Mesendoderm (in vitro differentiated cells): ENCODE measurements around the gene HOMEZ.

Experiments
- DNase-seq: peaks from one replicate; pipeline ENCODE4 v3.0.0; 2013
- H2AK5ac ChIP-seq: 2 replicates; pipeline ENCODE4 v1.6.1; 2013; ENCODE audit warnings: low read length, inconsistent platforms
- H2BK120ac ChIP-seq: 2 replicates; pipeline ENCODE4 v1.6.1; 2013; ENCODE audit warnings: low read depth, mild to moderate bottlenecking, low read length, moderate library complexity, mixed read lengths
- H2BK15ac ChIP-seq: replicated peaks from 2 replicates; pipeline ENCODE4 v1.6.1; 2013; ENCODE audit warnings: low read depth, mild to moderate bottlenecking, moderate library complexity
- H2BK5ac ChIP-seq: 2 replicates; pipeline ENCODE4 v1.6.1; 2013; ENCODE audit warnings: low read length, inconsistent platforms
- H3K18ac ChIP-seq: 2 replicates; pipeline ENCODE4 v1.6.1; 2013; ENCODE audit warnings: mild to moderate bottlenecking, low read length, mixed read lengths
- H3K23ac ChIP-seq: one replicate; pipeline ENCODE4 v1.6.1; 2013; ENCODE audit warnings: low read length
- H3K27ac ChIP-seq: 2 replicates; pipeline ENCODE4 v1.5.1; 2013; ENCODE audit warnings: low read depth, mild to moderate bottlenecking, inconsistent platforms, low read length, moderate library complexity
- H3K27me3 ChIP-seq: 2 replicates; pipeline ENCODE4 v1.6.1; 2013; ENCODE audit warnings: low read length, control low read depth, mild to moderate bottlenecking, inconsistent platforms; ENCODE audit not compliant: insufficient read depth, poor library complexity
- H3K36me3 ChIP-seq: 2 replicates; pipeline ENCODE4 v1.6.1; 2013; ENCODE audit warnings: low read length, inconsistent platforms; ENCODE audit not compliant: control insufficient read depth, insufficient read depth
- H3K4ac ChIP-seq: one replicate; pipeline ENCODE4 v1.6.1; 2013; ENCODE audit warnings: low read depth, mild to moderate bottlenecking, low read length, moderate library complexity
- H3K4me1 ChIP-seq: 2 replicates; pipeline ENCODE4 v1.6.1; 2013; ENCODE audit warnings: low read depth, low read length, inconsistent platforms; ENCODE audit not compliant: control insufficient read depth
- H3K4me2 ChIP-seq: 2 replicates; pipeline ENCODE4 v1.6.1; 2013; ENCODE audit warnings: low read length
- H3K4me3 ChIP-seq: 2 replicates; pipeline ENCODE4 v1.5.1; 2013; ENCODE audit warnings: mild to moderate bottlenecking, low read length
- H3K56ac ChIP-seq: one replicate; pipeline ENCODE4 v1.6.1; 2013; ENCODE audit warnings: low read length
- H3K79me1 ChIP-seq: 2 replicates; pipeline ENCODE4 v1.6.1; 2013; ENCODE audit warnings: low read length, inconsistent platforms
- H3K79me2 ChIP-seq: 2 replicates; pipeline ENCODE4 v1.6.1; 2013; ENCODE audit warnings: mild to moderate bottlenecking, low read length; ENCODE audit not compliant: control insufficient read depth, insufficient read depth
- H3K9ac ChIP-seq: 2 replicates; pipeline ENCODE4 v1.6.1; 2013; ENCODE audit warnings: low read length, inconsistent platforms
- H4K5ac ChIP-seq: one replicate; pipeline ENCODE4 v1.6.1; 2013; ENCODE audit warnings: low read length
- H4K8ac ChIP-seq: one replicate; pipeline ENCODE4 v1.6.1; 2013; ENCODE audit warnings: low read depth, mild to moderate bottlenecking, control low read depth, low read length, moderate library complexity
- whole genome bisulfite sequencing: extraction: QIAGEN DNeasy Blood & Tissue Kit; methylation state at CpG from one replicate; pipeline ENCODE4 v1.1.7; 2013; ENCODE audit warnings: low lambda C conversion rate, missing lambda C conversion rate; ENCODE audit not compliant: insufficient coverage; ENCODE audit errors: extremely low coverage; 5-methylcytosine and 5-hydroxymethylcytosine counted together

Gene HOMEZ

GRCh38 chr14:23301288-23301968, 15.5 kb upstream of the HOMEZ start:
- peak overlapping the region; percentile 98 for H3K27ac ChIP-seq
- peak overlapping the region; percentile 46 for H3K4ac ChIP-seq
- no peaks in the 10 kb centered on the region for H3K4me1 ChIP-seq
- no peaks in the 10 kb centered on the region for H3K79me2 ChIP-seq
- H3K36me3 ChIP-seq: no peaks in the 10 kb centered on the region
- no peak overlapping the region for H3K23ac ChIP-seq
- no peak overlapping the region for H2BK120ac ChIP-seq
- no peaks in the 10 kb centered on the region for H3K27me3 ChIP-seq
- H3K9ac ChIP-seq: peak overlapping the region; percentile 87
- no peak overlapping the region for H2AK5ac ChIP-seq
- H3K4me2 ChIP-seq: peak overlapping the region; percentile 48
- DNase-seq: peak; percentile 99
- peak overlapping the region; percentile 66 for H3K4me3 ChIP-seq
- no peak overlapping the region for H4K5ac ChIP-seq
- H2BK5ac ChIP-seq: peak overlapping the region; percentile 82
- no peak overlapping the region for H2BK15ac ChIP-seq
- no CpG with 5 or more reads among the region's 87 CpGs for WGBS
- no peak overlapping the region for H4K8ac ChIP-seq
- H3K79me1 ChIP-seq: no peaks in the 10 kb centered on the region
- H3K56ac ChIP-seq: peak overlapping the region; percentile 95
- H3K18ac ChIP-seq: peak overlapping the region; percentile 81

- WGBS: no CpG with 5 or more reads among the region's 13 CpGs
- DNase-seq: peak; percentile 60
These were observed 14.8 kb upstream of the HOMEZ start for GRCh38 chr14:23300687-23301223.

GRCh38 chr14:23299986-23300686, 14.2 kb upstream of the HOMEZ start:
- H3K4me1 ChIP-seq: no peaks in the 10 kb centered on the region
- no peak overlapping the region for H4K8ac ChIP-seq
- no CpG with 5 or more reads among the region's 10 CpGs for WGBS
- H2AK5ac ChIP-seq: no peak overlapping the region
- H2BK120ac ChIP-seq: no peak overlapping the region
- no peak overlapping the region for H2BK15ac ChIP-seq
- H3K79me1 ChIP-seq: no peaks in the 10 kb centered on the region
- H3K18ac ChIP-seq: no peak overlapping the region
- H3K4me2 ChIP-seq: peak overlapping the region; percentile 3
- no peak overlapping the region for H3K27ac ChIP-seq
- no peaks in the 10 kb centered on the region for H3K27me3 ChIP-seq
- H3K4me3 ChIP-seq: no peak overlapping the region
- H3K9ac ChIP-seq: peak overlapping the region; percentile 92
- no peak overlapping the region for H4K5ac ChIP-seq
- no peak overlapping the region for H3K4ac ChIP-seq
- DNase-seq: no peak
- H3K23ac ChIP-seq: no peak overlapping the region
- no peaks in the 10 kb centered on the region for H3K79me2 ChIP-seq
- H3K36me3 ChIP-seq: no peaks in the 10 kb centered on the region
- H3K56ac ChIP-seq: peak overlapping the region; percentile 92
- no peak overlapping the region for H2BK5ac ChIP-seq

More at GRCh38 chr14:23300687-23301223, 14.8 kb upstream of the HOMEZ start:
- peak overlapping the region; percentile 23 for H2BK5ac ChIP-seq
- no peaks in the 10 kb centered on the region for H3K4me1 ChIP-seq
- no peaks in the 10 kb centered on the region for H3K27me3 ChIP-seq
- peak overlapping the region; percentile 84 for H3K4me3 ChIP-seq
- H3K79me1 ChIP-seq: no peaks in the 10 kb centered on the region
- H2AK5ac ChIP-seq: peak overlapping the region; percentile 37
- H2BK120ac ChIP-seq: no peak overlapping the region
- no peaks in the 10 kb centered on the region for H3K36me3 ChIP-seq
- no peak overlapping the region for H4K8ac ChIP-seq
- peak overlapping the region; percentile 16 for H3K18ac ChIP-seq
- H3K23ac ChIP-seq: peak overlapping the region; percentile 59
- no peaks in the 10 kb centered on the region for H3K79me2 ChIP-seq
- H3K56ac ChIP-seq: peak overlapping the region; percentile 92
- H4K5ac ChIP-seq: no peak overlapping the region
- H2BK15ac ChIP-seq: no peak overlapping the region
- peak overlapping the region; percentile 39 for H3K4ac ChIP-seq
- H3K9ac ChIP-seq: peak overlapping the region; percentile 92
- H3K27ac ChIP-seq: peak overlapping the region; percentile 79
- H3K4me2 ChIP-seq: peak overlapping the region; percentile 98

GRCh38 chr14:23299211-23299957, 13.5 kb upstream of the HOMEZ start:
- H3K4me2 ChIP-seq: no peak overlapping the region
- no peak overlapping the region for H3K9ac ChIP-seq
- no peaks in the 10 kb centered on the region for H3K27me3 ChIP-seq
- H3K4ac ChIP-seq: no peak overlapping the region
- DNase-seq: no peak
- no peak overlapping the region for H3K56ac ChIP-seq
- H2BK15ac ChIP-seq: no peak overlapping the region
- H3K36me3 ChIP-seq: no peaks in the 10 kb centered on the region
- no peak overlapping the region for H3K23ac ChIP-seq
- no peak overlapping the region for H3K18ac ChIP-seq
- H3K79me1 ChIP-seq: no peaks in the 10 kb centered on the region
- no peak overlapping the region for H4K5ac ChIP-seq
- no peak overlapping the region for H3K27ac ChIP-seq
- H2BK5ac ChIP-seq: no peak overlapping the region
- H2AK5ac ChIP-seq: no peak overlapping the region
- no peaks in the 10 kb centered on the region for H3K4me1 ChIP-seq
- H3K79me2 ChIP-seq: no peaks in the 10 kb centered on the region
- no peak overlapping the region for H4K8ac ChIP-seq
- WGBS: no CpG with 5 or more reads among the region's 2 CpGs
- no peak overlapping the region for H2BK120ac ChIP-seq
- no peak overlapping the region for H3K4me3 ChIP-seq

- no peak overlapping the region for H4K8ac ChIP-seq
- H3K36me3 ChIP-seq: no peaks in the 10 kb centered on the region
- no peaks in the 10 kb centered on the region for H3K4me1 ChIP-seq
- no CpG with 5 or more reads among the region's 7 CpGs for WGBS
- no peak overlapping the region for H4K5ac ChIP-seq
- no peaks in the 10 kb centered on the region for H3K79me1 ChIP-seq
- H3K27ac ChIP-seq: no peak overlapping the region
- no peak overlapping the region for H2BK120ac ChIP-seq
- no peak overlapping the region for H3K4me3 ChIP-seq
- H3K4ac ChIP-seq: no peak overlapping the region
- no peaks in the 10 kb centered on the region for H3K79me2 ChIP-seq
- no peaks in the 10 kb centered on the region for H3K27me3 ChIP-seq
- H3K56ac ChIP-seq: no peak overlapping the region
- H3K9ac ChIP-seq: no peak overlapping the region
- H2AK5ac ChIP-seq: no peak overlapping the region
- H3K23ac ChIP-seq: no peak overlapping the region
- DNase-seq: no peak
- no peak overlapping the region for H2BK5ac ChIP-seq
- H2BK15ac ChIP-seq: no peak overlapping the region
- H3K4me2 ChIP-seq: no peak overlapping the region
- no peak overlapping the region for H3K18ac ChIP-seq
These were observed 11.8 kb upstream of the HOMEZ start for GRCh38 chr14:23297611-23298277.
